SU-DHL-6 (cell line): ENCODE data around the gene SHLD2.
"Not testable (repeated sequence)": the region's sequence is repeated elsewhere in the genome, so short reads cannot be mapped to it uniquely, and the experiment has no call there.

ENCODE experiments used
- H2AFZ ChIP-seq: fragments of 200-600 bp; sonication (generic); 2 replicates; pipeline ENCODE4 v1.6.1; 2014; ENCODE audit warnings: low read depth, mild to moderate bottlenecking, moderate library complexity, mixed read lengths, antibody characterized with exemption, low read length; ENCODE audit not compliant: severe bottlenecking
- H3F3A ChIP-seq: fragments of 200-600 bp; shearing (Covaris generic); 2 replicates; pipeline ENCODE4 v1.6.0; 2016; ENCODE audit warnings: antibody characterized with exemption, mild to moderate bottlenecking; ENCODE audit not compliant: insufficient read depth
- H3K27ac ChIP-seq: fragments of 200-600 bp; sonication (generic); 2 replicates; pipeline ENCODE4 v1.5.1; 2016; ENCODE audit warnings: low read depth, mild to moderate bottlenecking, low read length, moderate library complexity, mixed read lengths
- H3K27me3 ChIP-seq: fragments of 200-600 bp; sonication (generic), shearing (Covaris generic); 2 replicates; pipeline ENCODE4 v1.6.0; 2014; ENCODE audit warnings: mild to moderate bottlenecking, low read length
- H3K36me3 ChIP-seq: fragments of 200-600 bp; sonication (generic); 2 replicates; pipeline ENCODE4 v1.6.1; 2014; ENCODE audit warnings: mild to moderate bottlenecking, low read length, mixed read lengths
- H3K4me2 ChIP-seq: fragments of 300-600, 200-600 bp; shearing (Covaris generic), sonication (generic); 2 replicates; pipeline ENCODE4 v1.6.0; 2014; ENCODE audit warnings: low read length, low read depth, mild to moderate bottlenecking; ENCODE audit not compliant: poor library complexity, severe bottlenecking
- H3K4me3 ChIP-seq: fragments of 200-600 bp; sonication (generic); 2 replicates; pipeline ENCODE4 v1.5.1; 2014; ENCODE audit warnings: antibody characterized with exemption, low read length, mild to moderate bottlenecking, mixed read lengths; ENCODE audit not compliant: insufficient read depth, poor library complexity, severe bottlenecking
- H3K79me2 ChIP-seq: fragments of 200-600 bp; sonication (generic); 2 replicates; pipeline ENCODE4 v1.6.1; 2014; ENCODE audit warnings: mild to moderate bottlenecking, low read length, moderate library complexity; ENCODE audit not compliant: insufficient read depth
- H3K9ac ChIP-seq: fragments of 200-600 bp; sonication (generic); 2 replicates; pipeline ENCODE4 v1.7.0; 2014; ENCODE audit warnings: mild to moderate bottlenecking, low read length
- H3K9me2 ChIP-seq: fragments of 200-600 bp; sonication (generic); replicated peaks from 2 replicates; pipeline ENCODE4 v1.6.1; 2014; ENCODE audit warnings: low read length; ENCODE audit not compliant: insufficient read depth
- H3K9me3 ChIP-seq: fragments of 200-600 bp; sonication (generic); 2 replicates; pipeline ENCODE4 v1.6.1; 2014; ENCODE audit warnings: low read length, mixed read lengths; ENCODE audit not compliant: insufficient read depth
- H4K20me1 ChIP-seq: fragments of 200-600 bp; sonication (generic); 2 replicates; pipeline ENCODE4 v1.6.1; 2014; ENCODE audit warnings: low read depth, mild to moderate bottlenecking, antibody characterized with exemption, low read length, moderate library complexity, mixed read lengths

SHLD2 gene

GRCh38 chr10:87119029-87119428, 24.0 kb downstream of the SHLD2 start:
- not testable (repeated sequence) for H3K4me2 ChIP-seq, H4K20me1 ChIP-seq

GRCh38 chr10:87123351-87123750, 28.3 kb downstream of the SHLD2 start:
- not testable (repeated sequence) for H3K9me3 ChIP-seq, H3K27ac ChIP-seq, H3K36me3 ChIP-seq, H3K4me3 ChIP-seq, H4K20me1 ChIP-seq, H3F3A ChIP-seq, H3K27me3 ChIP-seq, H3K9me2 ChIP-seq, H3K4me2 ChIP-seq, H3K9ac ChIP-seq, H2AFZ ChIP-seq, H3K79me2 ChIP-seq

More at GRCh38 chr10:87119029-87119428, 24.0 kb downstream of the SHLD2 start:
- H3F3A ChIP-seq, H3K36me3 ChIP-seq, H3K9ac ChIP-seq, H3K4me3 ChIP-seq, H3K79me2 ChIP-seq, H3K9me2 ChIP-seq, H3K27me3 ChIP-seq, H2AFZ ChIP-seq, H3K27ac ChIP-seq, H3K9me3 ChIP-seq: not testable (repeated sequence)

- not testable (repeated sequence) for H3K36me3 ChIP-seq, H3K9me3 ChIP-seq, H3K4me2 ChIP-seq, H3K27ac ChIP-seq, H4K20me1 ChIP-seq, H3K9ac ChIP-seq, H3K27me3 ChIP-seq, H2AFZ ChIP-seq, H3F3A ChIP-seq, H3K4me3 ChIP-seq, H3K9me2 ChIP-seq, H3K79me2 ChIP-seq
Measured at GRCh38 chr10:87127048-87127447, 32.0 kb downstream of the SHLD2 start.

- not testable (repeated sequence) for H3K79me2 ChIP-seq, H3K27ac ChIP-seq, H3K9ac ChIP-seq, H3K36me3 ChIP-seq, H3K9me3 ChIP-seq, H3K9me2 ChIP-seq, H3K4me2 ChIP-seq, H3K27me3 ChIP-seq, H3K4me3 ChIP-seq, H2AFZ ChIP-seq, H3F3A ChIP-seq, H4K20me1 ChIP-seq
Measured at GRCh38 chr10:87127607-87128156, 32.7 kb downstream of the SHLD2 start.

- not testable (repeated sequence) for H3K9ac ChIP-seq, H3K27ac ChIP-seq, H3F3A ChIP-seq, H4K20me1 ChIP-seq, H3K9me3 ChIP-seq, H3K79me2 ChIP-seq, H3K36me3 ChIP-seq, H2AFZ ChIP-seq, H3K4me2 ChIP-seq, H3K27me3 ChIP-seq, H3K9me2 ChIP-seq, H3K4me3 ChIP-seq
Measured at GRCh38 chr10:87132176-87132575, 37.2 kb downstream of the SHLD2 start.

- not testable (repeated sequence) for H3K27ac ChIP-seq, H3K4me2 ChIP-seq, H3K9ac ChIP-seq, H4K20me1 ChIP-seq, H3F3A ChIP-seq, H3K4me3 ChIP-seq, H3K27me3 ChIP-seq, H2AFZ ChIP-seq, H3K9me2 ChIP-seq, H3K36me3 ChIP-seq, H3K79me2 ChIP-seq, H3K9me3 ChIP-seq
Measured at GRCh38 chr10:87133936-87134335, 38.9 kb downstream of the SHLD2 start.

- not testable (repeated sequence) for H3K9ac ChIP-seq, H3K27ac ChIP-seq, H3K27me3 ChIP-seq, H4K20me1 ChIP-seq, H3K36me3 ChIP-seq, H3K4me2 ChIP-seq, H2AFZ ChIP-seq, H3K9me3 ChIP-seq, H3K79me2 ChIP-seq, H3K9me2 ChIP-seq, H3K4me3 ChIP-seq, H3F3A ChIP-seq
Measured at GRCh38 chr10:87134440-87134839, 39.4 kb downstream of the SHLD2 start.

GRCh38 chr10:87137478-87137877, 42.5 kb downstream of the SHLD2 start:
- H3K79me2 ChIP-seq, H3K9ac ChIP-seq, H3K9me2 ChIP-seq, H4K20me1 ChIP-seq, H3K4me2 ChIP-seq, H3K9me3 ChIP-seq, H3F3A ChIP-seq, H3K36me3 ChIP-seq, H3K27me3 ChIP-seq, H2AFZ ChIP-seq, H3K4me3 ChIP-seq, H3K27ac ChIP-seq: not testable (repeated sequence)
